DOHH2 (cell line): ENCODE results near the gene ASAH2.

Experiments
- H3F3A ChIP-seq: fragments of 200-600 bp; sonication (generic), shearing (Covaris generic); 2 replicates; pipeline ENCODE4 v1.6.0; 2016; ENCODE audit warnings: antibody characterized with exemption, mild to moderate bottlenecking; ENCODE audit not compliant: control insufficient read depth, insufficient read depth
- H3K27ac ChIP-seq: fragments of 200-600 bp; sonication (generic); 2 replicates; pipeline ENCODE4 v1.5.1; 2014; ENCODE audit warnings: low read depth, mild to moderate bottlenecking, low read length, moderate library complexity
- H3K27me3 ChIP-seq: fragments of 200-600 bp; sonication (generic); 2 replicates; pipeline ENCODE4 v1.6.1; 2014; ENCODE audit warnings: mild to moderate bottlenecking, low read length, mixed read lengths; ENCODE audit not compliant: control insufficient read depth
- H3K36me3 ChIP-seq: fragments of 200-600 bp; sonication (generic); 2 replicates; pipeline ENCODE4 v1.6.1; 2014; ENCODE audit warnings: mild to moderate bottlenecking, low read length, moderate library complexity, mixed read lengths; ENCODE audit not compliant: control insufficient read depth
- H3K4me1 ChIP-seq: fragments of 200-600 bp; sonication (generic); 2 replicates; pipeline ENCODE4 v1.6.1; 2014; ENCODE audit warnings: mild to moderate bottlenecking, low read length, mixed read lengths; ENCODE audit not compliant: control insufficient read depth
- H3K4me2 ChIP-seq: fragments of 200-600 bp; sonication (generic); 2 replicates; pipeline ENCODE4 v1.6.0; 2014; ENCODE audit warnings: mild to moderate bottlenecking, low read length, moderate library complexity
- H3K4me3 ChIP-seq: fragments of 200-600 bp; sonication (generic); 2 replicates; pipeline ENCODE4 v1.5.1; 2014; ENCODE audit warnings: mild to moderate bottlenecking, low read length, mixed read lengths
- H3K79me2 ChIP-seq: fragments of 200-600 bp; sonication (generic); 2 replicates; pipeline ENCODE4 v1.6.1; 2014; ENCODE audit warnings: mild to moderate bottlenecking, low read length, mixed read lengths; ENCODE audit not compliant: control insufficient read depth
- H3K9me2 ChIP-seq: fragments of 200-600 bp; sonication (generic); replicated peaks from 2 replicates; pipeline ENCODE4 v1.6.1; 2014; ENCODE audit warnings: mild to moderate bottlenecking, low read length, mixed read lengths; ENCODE audit not compliant: control insufficient read depth
- H3K9me3 ChIP-seq: fragments of 200-600 bp; sonication (generic); 2 replicates; pipeline ENCODE4 v1.6.1; 2014; ENCODE audit warnings: antibody characterized with exemption, low read length, mixed read lengths; ENCODE audit not compliant: control insufficient read depth, insufficient read depth
- H4K20me1 ChIP-seq: fragments of 200-600 bp; sonication (generic); 2 replicates; pipeline ENCODE4 v1.6.0; 2014; ENCODE audit warnings: low read depth, mild to moderate bottlenecking, antibody characterized with exemption, low read length, moderate library complexity; ENCODE audit not compliant: control insufficient read depth, insufficient read depth
- CTCF ChIP-seq: fragments of 200-600 bp; sonication (generic); IDR thresholded peaks from one replicate; pipeline ENCODE4 v1.5.1; 2014; ENCODE audit warnings: antibody characterized with exemption, mild to moderate bottlenecking, low read depth, low read length; ENCODE audit not compliant: poor library complexity, severe bottlenecking
- EZH2phosphoT487 ChIP-seq: fragments of 200-600 bp; sonication (generic); IDR thresholded peaks from 2 replicates; pipeline ENCODE4 v1.6.1; 2017; ENCODE audit warnings: borderline replicate concordance, mild to moderate bottlenecking, antibody characterized with exemption, low read length, moderate library complexity, mixed read lengths

Gene ASAH2

GRCh38 chr10:50289196-50289595 lies 37.9 kb upstream of the ASAH2 start:
- TF ChIP-seq EZH2phosphoT487 (no peak), CTCF (no peak)
- no peaks in the 10 kb centered on the region for H3K79me2 ChIP-seq
- H4K20me1 ChIP-seq = no peaks in the 10 kb centered on the region
- no peaks in the 10 kb centered on the region for H3K9me2 ChIP-seq
- H3K4me2 ChIP-seq = no peak overlapping the region
- no peak overlapping the region for H3K27ac ChIP-seq
- H3K9me3 ChIP-seq = no peaks in the 10 kb centered on the region
- no peaks in the 10 kb centered on the region for H3K27me3 ChIP-seq
- no peak overlapping the region for H3K4me3 ChIP-seq
- no peaks in the 10 kb centered on the region for H3K36me3 ChIP-seq
- H3K4me1 ChIP-seq = no peaks in the 10 kb centered on the region
- no peaks in the 10 kb centered on the region for H3F3A ChIP-seq

GRCh38 chr10:50286996-50287803 lies 35.9 kb upstream of the ASAH2 start:
- TF ChIP-seq CTCF (no peak), EZH2phosphoT487 (no peak)
- no peaks in the 10 kb centered on the region for H3K36me3 ChIP-seq
- no peak overlapping the region for H3K4me2 ChIP-seq

GRCh38 chr10:50286517-50286916 lies 35.2 kb upstream of the ASAH2 start:
- TF ChIP-seq EZH2phosphoT487 = no peak
- TF ChIP-seq CTCF = no peak

More at GRCh38 chr10:50286996-50287803, 35.9 kb upstream of the ASAH2 start:
- Histone ChIP-seq H3K27ac (no peak overlapping the region), H3K4me1 (no peaks in the 10 kb centered on the region), H4K20me1 (no peaks in the 10 kb centered on the region), H3F3A (no peaks in the 10 kb centered on the region), H3K27me3 (0 out of 2 replicates have a peak, but pooled peaks cover 3% of the 10 kb centered on the region), H3K79me2 (no peaks in the 10 kb centered on the region), H3K9me2 (no peaks in the 10 kb centered on the region), H3K9me3 (no peaks in the 10 kb centered on the region), H3K4me3 (no peak overlapping the region)

More at GRCh38 chr10:50286517-50286916, 35.2 kb upstream of the ASAH2 start:
- Histone ChIP-seq H4K20me1 (no peaks in the 10 kb centered on the region), H3K36me3 (no peaks in the 10 kb centered on the region), H3K27ac (no peak overlapping the region), H3K4me1 (no peaks in the 10 kb centered on the region), H3K79me2 (no peaks in the 10 kb centered on the region), H3K4me2 (no peak overlapping the region), H3K9me2 (no peaks in the 10 kb centered on the region), H3K9me3 (no peaks in the 10 kb centered on the region), H3F3A (no peaks in the 10 kb centered on the region), H3K27me3 (0 out of 2 replicates have a peak, but pooled peaks cover 3% of the 10 kb centered on the region), H3K4me3 (no peak overlapping the region)
